ENCODE results near the gene NASP.
A peak's percentile ranks its signal among the peaks of the same experiment; 100 is the strongest.
"Not testable (repeated sequence)": the region's sequence is repeated elsewhere in the genome, so short reads cannot be mapped to it uniquely, and the experiment has no call there.

NASP gene

DNA sequence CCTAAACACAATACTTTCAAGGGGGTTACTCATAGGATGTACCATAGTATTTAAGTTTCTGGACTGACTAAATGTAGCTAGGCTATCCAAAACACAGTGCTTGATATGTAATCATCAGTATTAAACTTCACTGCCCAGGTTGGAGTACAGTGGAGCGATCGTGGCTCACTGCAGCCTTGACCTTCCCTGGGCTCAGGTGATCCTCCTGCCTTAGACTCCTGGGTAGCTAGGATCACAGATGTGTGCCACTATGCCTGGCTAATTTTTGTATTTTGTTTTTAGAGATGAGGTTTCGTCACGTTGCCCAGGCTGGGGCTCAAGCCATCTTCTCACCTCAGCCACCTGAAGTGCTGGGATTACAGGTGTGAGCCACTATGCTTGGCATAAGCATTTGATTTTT, 10.6 kb downstream of the NASP start:
- H3K4me1 ChIP-seq (ENCODE audit: control insufficient read depth, insufficient read depth, low read length, poor library complexity, severe bottlenecking) = no peaks in the 10 kb centered on the region
- H3K36me3 ChIP-seq (ENCODE audit: control insufficient read depth, insufficient read depth, low read length) = peaks cover 81% of the 10 kb centered on the region
- H3K4me3 ChIP-seq (ENCODE audit: extremely low read depth, insufficient read depth, low read length, poor library complexity, severe bottlenecking) = no peak overlapping the region
- H3K9me3 ChIP-seq (ENCODE audit: control insufficient read depth, low read length) = no peaks in the 10 kb centered on the region
- WGBS, 2 experiments (ENCODE audit: insufficient coverage in 2 of 2) = 88 to 89% methylated on average over 3 to 4 of the region's 4 CpGs
- no peak overlapping the region for H3K27ac ChIP-seq (ENCODE audit: low read depth, low read length, severe bottlenecking)

DNA sequence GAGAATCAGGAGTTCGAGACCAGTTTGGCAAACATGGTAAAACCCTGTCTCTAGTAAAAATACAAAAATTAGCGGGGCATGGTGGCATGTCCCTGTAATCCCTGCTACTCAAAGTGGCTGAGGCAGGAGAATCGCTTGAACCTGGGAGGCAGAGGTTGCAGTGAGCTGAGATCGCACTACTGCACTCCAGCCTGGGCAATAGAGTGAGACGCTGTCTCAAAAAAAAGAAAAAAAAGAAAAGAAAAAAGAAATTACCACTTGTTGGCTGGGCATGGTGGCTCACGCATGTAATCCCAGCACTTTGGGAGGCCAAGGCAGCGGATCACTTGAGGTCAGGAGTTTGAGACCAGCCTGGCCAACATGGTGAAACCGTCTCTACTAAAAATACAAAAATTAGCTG, 12.9 kb downstream of the NASP start:
- H3K27ac ChIP-seq (ENCODE audit: low read depth, low read length, severe bottlenecking); H3K9me3 ChIP-seq (ENCODE audit: control insufficient read depth, low read length); H3K4me3 ChIP-seq (ENCODE audit: extremely low read depth, insufficient read depth, low read length, poor library complexity, severe bottlenecking); H3K4me1 ChIP-seq (ENCODE audit: control insufficient read depth, insufficient read depth, low read length, poor library complexity, severe bottlenecking): not testable (repeated sequence)
- 96 to 97% methylated on average over 8 of the region's 8 CpGs for WGBS, 2 experiments (ENCODE audit: insufficient coverage in 2 of 2)
- H3K36me3 ChIP-seq (ENCODE audit: control insufficient read depth, insufficient read depth, low read length) = peaks cover 61% of the 10 kb centered on the region

DNA sequence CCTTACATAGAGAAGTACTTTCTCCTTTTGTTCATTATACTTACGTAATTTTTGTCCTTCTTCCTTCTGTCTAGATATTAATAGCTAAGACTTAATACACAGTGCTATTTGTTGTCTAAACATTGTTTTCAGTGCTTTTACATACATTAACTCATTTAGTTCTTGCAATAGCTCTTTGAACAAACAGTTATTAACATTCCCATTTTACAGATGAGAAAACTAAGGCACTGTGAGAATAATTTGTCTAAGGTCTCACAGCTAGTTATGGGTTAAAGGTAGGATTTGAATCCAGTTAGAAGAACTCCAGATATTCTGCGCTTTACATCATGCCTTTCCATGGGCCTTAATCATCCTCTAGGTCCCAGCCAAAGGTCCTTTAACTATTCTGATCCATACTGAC, 20.4 kb downstream of the NASP start:
- Histone ChIP-seq H3K36me3 (ENCODE audit: control insufficient read depth, insufficient read depth, low read length) (peaks cover 59% of the 10 kb centered on the region), H3K4me3 (ENCODE audit: extremely low read depth, insufficient read depth, low read length, poor library complexity, severe bottlenecking) (no peak overlapping the region), H3K4me1 (ENCODE audit: control insufficient read depth, insufficient read depth, low read length, poor library complexity, severe bottlenecking) (peaks cover 9% of the 10 kb centered on the region), H3K9me3 (ENCODE audit: control insufficient read depth, low read length) (no peaks in the 10 kb centered on the region), H3K27ac (ENCODE audit: low read depth, low read length, severe bottlenecking) (no peak overlapping the region)
- 100% methylated on average over 1 of the region's 2 CpGs; no CpG with 5 or more reads in 1 of the 2 experiments for WGBS, 2 experiments (ENCODE audit: insufficient coverage in 2 of 2)

DNA sequence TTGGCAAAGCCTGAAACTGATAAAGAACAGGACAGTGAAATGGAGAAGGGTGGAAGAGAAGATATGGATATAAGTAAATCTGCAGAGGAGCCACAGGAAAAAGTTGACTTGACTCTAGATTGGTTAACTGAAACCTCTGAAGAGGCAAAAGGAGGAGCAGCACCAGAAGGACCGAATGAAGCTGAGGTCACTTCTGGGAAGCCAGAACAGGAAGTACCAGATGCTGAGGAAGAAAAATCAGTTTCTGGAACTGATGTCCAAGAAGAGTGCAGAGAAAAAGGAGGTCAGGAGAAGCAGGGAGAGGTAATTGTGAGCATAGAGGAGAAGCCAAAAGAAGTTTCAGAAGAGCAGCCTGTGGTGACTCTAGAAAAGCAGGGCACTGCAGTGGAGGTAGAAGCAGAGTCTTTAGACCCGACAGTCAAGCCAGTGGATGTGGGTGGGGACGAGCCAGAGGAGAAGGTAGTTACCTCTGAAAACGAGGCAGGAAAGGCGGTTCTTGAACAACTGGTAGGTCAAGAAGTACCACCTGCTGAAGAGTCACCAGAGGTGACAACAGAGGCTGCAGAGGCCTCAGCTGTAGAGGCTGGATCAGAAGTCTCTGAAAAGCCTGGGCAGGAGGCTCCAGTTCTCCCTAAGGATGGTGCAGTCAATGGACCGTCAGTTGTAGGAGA, 23.7 kb downstream of the NASP start:
- Histone ChIP-seq H3K9me3 (ENCODE audit: control insufficient read depth, low read length) (no peaks in the 10 kb centered on the region), H3K36me3 (ENCODE audit: control insufficient read depth, insufficient read depth, low read length) (peaks cover 78% of the 10 kb centered on the region), H3K4me3 (ENCODE audit: extremely low read depth, insufficient read depth, low read length, poor library complexity, severe bottlenecking) (no peak overlapping the region), H3K27ac (ENCODE audit: low read depth, low read length, severe bottlenecking) (no peak overlapping the region), H3K4me1 (ENCODE audit: control insufficient read depth, insufficient read depth, low read length, poor library complexity, severe bottlenecking) (peaks cover 10% of the 10 kb centered on the region)
- 86 to 88% methylated on average over 5 of the region's 6 CpGs for WGBS, 2 experiments (ENCODE audit: insufficient coverage in 2 of 2)

DNA sequence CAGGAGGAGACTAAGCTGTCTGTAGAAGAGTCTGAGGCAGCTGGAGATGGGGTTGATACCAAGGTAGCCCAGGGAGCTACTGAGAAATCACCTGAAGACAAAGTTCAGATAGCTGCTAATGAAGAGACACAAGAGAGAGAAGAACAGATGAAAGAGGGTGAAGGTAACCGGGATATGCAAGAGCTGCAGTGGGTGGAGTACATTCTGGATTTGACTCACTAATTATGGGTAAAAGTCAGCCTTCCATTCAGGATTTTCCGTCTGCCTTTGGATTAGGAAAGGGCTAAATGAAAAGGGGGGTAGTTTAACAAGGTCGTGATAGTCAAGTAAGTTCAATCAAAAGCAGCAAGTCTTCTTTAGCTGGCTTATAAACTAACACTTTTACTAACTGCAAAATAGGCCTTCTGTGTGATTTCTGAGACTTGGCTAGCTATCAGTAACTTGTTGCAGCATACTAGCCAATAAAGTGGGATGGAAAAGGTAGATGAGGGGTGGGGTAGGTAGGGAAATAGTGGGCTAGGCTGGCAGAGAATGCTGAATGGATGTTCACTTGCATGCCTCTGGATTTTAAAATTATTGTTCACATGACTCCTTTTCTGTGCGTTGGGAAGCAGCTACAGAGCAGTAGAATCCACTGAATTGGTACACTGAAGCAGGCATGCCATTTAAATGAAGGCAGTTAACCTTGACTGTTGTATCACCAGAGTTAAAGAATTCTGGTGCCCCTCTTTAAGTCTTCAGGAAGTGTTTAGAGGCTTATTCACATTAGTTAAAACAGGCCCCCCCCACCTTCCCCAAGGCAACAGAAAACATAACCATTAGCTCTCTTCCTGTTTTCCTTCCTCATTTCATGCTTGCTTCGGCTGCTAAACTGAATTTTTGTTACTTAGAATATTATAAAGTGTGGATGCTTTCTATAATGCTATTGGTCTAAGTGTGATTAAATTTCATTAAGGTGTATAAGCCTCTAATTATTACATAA, 24.6 kb downstream of the NASP start:
- Histone ChIP-seq H3K4me3 (ENCODE audit: extremely low read depth, insufficient read depth, low read length, poor library complexity, severe bottlenecking) (no peak overlapping the region), H3K36me3 (ENCODE audit: control insufficient read depth, insufficient read depth, low read length) (peaks cover 78% of the 10 kb centered on the region), H3K27ac (ENCODE audit: low read depth, low read length, severe bottlenecking) (no peak overlapping the region), H3K9me3 (ENCODE audit: control insufficient read depth, low read length) (no peaks in the 10 kb centered on the region), H3K4me1 (ENCODE audit: control insufficient read depth, insufficient read depth, low read length, poor library complexity, severe bottlenecking) (peaks cover 10% of the 10 kb centered on the region)
- 100% methylated on average over 2 to 3 of the region's 5 CpGs for WGBS, 2 experiments (ENCODE audit: insufficient coverage in 2 of 2)

DNA sequence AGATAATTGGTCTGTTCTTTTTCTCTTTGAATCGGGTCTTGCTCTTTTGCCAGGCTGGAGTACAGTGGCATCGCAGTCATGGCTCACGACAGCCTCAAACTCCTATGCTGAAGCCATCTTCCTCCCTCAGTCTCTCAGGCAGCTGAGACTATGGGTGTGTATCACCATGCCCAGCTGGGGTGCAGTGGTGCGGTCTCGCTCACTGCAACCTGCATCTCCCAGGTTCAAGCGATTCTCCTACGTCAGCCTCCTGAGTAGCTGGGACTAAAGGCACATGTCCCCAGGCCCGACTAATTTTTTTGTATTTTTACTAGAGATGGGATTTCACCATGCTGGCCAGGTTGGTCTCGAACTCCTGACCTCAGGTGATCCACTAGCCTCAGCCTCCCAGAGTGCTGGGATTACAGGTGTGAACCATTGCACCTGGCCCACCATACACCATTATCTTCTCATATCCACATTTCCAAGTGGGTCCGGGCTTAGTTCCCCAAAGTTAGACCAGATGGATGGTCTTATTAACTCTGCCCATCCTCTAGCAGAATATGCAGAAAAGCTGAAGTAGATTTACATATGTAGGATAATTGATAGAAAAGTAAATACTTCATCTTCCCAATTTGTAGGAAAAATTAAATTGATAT, 26.9 kb downstream of the NASP start:
- Histone ChIP-seq H3K27ac (ENCODE audit: low read depth, low read length, severe bottlenecking) (no peak overlapping the region), H3K4me3 (ENCODE audit: extremely low read depth, insufficient read depth, low read length, poor library complexity, severe bottlenecking) (no peak overlapping the region), H3K9me3 (ENCODE audit: control insufficient read depth, low read length) (no peaks in the 10 kb centered on the region), H3K4me1 (ENCODE audit: control insufficient read depth, insufficient read depth, low read length, poor library complexity, severe bottlenecking) (peaks cover 10% of the 10 kb centered on the region), H3K36me3 (ENCODE audit: control insufficient read depth, insufficient read depth, low read length) (peaks cover 92% of the 10 kb centered on the region)
- WGBS, 2 experiments (ENCODE audit: insufficient coverage in 2 of 2) = 95% methylated on average over 8 of the region's 10 CpGs

DNA sequence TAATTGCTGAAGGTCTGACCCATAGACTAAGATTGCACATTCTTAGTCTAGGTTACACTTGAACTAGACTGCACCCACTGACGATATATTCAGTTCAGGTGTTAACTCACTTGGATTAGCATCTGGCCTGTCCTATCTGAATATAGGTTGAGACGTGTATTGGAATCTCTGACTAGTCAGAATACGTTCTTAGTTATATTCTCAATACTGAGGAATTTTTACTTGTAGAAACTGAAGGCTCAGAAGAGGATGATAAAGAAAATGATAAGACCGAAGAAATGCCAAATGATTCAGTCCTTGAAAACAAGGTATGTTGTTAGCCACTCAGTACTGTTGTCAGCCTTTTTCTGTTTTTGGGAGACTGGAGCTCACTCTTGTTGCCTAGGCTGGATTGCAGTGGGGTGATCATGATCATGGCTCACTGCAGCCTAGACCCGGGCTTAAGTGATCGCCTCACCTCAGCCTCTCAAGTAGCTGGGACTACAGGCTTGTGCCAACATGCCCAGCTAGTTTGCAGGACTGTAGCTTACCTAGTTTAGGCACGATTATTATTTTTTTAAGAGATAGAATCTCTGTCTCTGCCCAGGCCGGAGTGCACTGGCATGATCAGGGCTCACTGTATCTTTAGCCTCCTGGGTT, 29.2 kb downstream of the NASP start:
- Histone ChIP-seq H3K9me3 (ENCODE audit: control insufficient read depth, low read length) (no peaks in the 10 kb centered on the region), H3K4me1 (ENCODE audit: control insufficient read depth, insufficient read depth, low read length, poor library complexity, severe bottlenecking) (peaks cover 10% of the 10 kb centered on the region), H3K36me3 (ENCODE audit: control insufficient read depth, insufficient read depth, low read length) (peaks cover 92% of the 10 kb centered on the region), H3K4me3 (ENCODE audit: extremely low read depth, insufficient read depth, low read length, poor library complexity, severe bottlenecking) (no peak overlapping the region), H3K27ac (ENCODE audit: low read depth, low read length, severe bottlenecking) (peak overlapping the region; percentile 16)
- WGBS, 2 experiments (ENCODE audit: insufficient coverage in 2 of 2) = 93 to 94% methylated on average over 6 to 7 of the region's 8 CpGs

DNA sequence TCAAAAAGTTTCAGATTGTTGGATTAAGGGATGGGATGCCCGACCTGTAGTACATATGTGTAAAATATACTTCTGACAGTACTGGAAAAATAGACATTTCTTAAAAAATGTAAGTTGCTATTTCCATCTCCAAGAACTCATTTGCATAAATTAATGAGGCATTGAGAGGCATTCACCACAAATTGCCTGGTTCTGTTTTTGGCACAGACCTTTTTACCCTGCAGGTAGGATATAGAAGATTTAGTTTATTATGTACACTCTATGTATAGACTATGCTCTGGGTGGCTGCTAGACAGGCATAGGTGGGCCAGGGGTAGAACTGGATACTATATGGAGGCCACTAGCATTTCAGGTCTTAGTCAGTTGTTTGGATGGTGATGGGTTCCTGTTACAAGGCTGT, 32.0 kb downstream of the NASP start:
- no CpG with 5 or more reads among the region's 1 CpG for WGBS, 2 experiments (ENCODE audit: insufficient coverage in 2 of 2)
- Histone ChIP-seq H3K4me3 (ENCODE audit: extremely low read depth, insufficient read depth, low read length, poor library complexity, severe bottlenecking) (no peak overlapping the region), H3K4me1 (ENCODE audit: control insufficient read depth, insufficient read depth, low read length, poor library complexity, severe bottlenecking) (no peaks in the 10 kb centered on the region), H3K9me3 (ENCODE audit: control insufficient read depth, low read length) (no peaks in the 10 kb centered on the region), H3K27ac (ENCODE audit: low read depth, low read length, severe bottlenecking) (no peak overlapping the region), H3K36me3 (ENCODE audit: control insufficient read depth, insufficient read depth, low read length) (peaks cover 84% of the 10 kb centered on the region)

DNA sequence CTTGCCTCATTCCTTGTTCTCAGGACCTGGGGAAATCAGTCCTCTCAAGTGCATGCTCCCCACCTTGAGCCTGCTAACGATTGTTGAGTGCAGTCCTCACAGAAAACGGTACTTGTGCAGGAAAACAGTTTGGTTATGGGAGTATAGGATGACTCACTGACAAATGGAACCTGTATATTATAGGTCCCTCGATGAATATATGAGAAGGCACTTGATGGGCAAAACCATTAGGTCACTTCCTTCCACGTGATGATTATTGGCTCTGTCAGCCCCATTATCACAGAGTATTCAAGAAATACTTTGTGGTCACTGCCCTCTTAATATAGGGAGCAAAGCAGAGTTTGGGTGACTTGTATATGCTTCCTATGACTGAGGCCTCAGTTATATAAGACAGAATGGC, 33.8 kb downstream of the NASP start:
- 98 to 100% methylated on average over 3 to 4 of the region's 4 CpGs for WGBS, 2 experiments (ENCODE audit: insufficient coverage in 2 of 2)
- no peaks in the 10 kb centered on the region for H3K9me3 ChIP-seq (ENCODE audit: control insufficient read depth, low read length)
- peaks cover 74% of the 10 kb centered on the region for H3K36me3 ChIP-seq (ENCODE audit: control insufficient read depth, insufficient read depth, low read length)
- no peak overlapping the region for H3K27ac ChIP-seq (ENCODE audit: low read depth, low read length, severe bottlenecking)
- no peaks in the 10 kb centered on the region for H3K4me1 ChIP-seq (ENCODE audit: control insufficient read depth, insufficient read depth, low read length, poor library complexity, severe bottlenecking)
- H3K4me3 ChIP-seq (ENCODE audit: extremely low read depth, insufficient read depth, low read length, poor library complexity, severe bottlenecking) = no peak overlapping the region

DNA sequence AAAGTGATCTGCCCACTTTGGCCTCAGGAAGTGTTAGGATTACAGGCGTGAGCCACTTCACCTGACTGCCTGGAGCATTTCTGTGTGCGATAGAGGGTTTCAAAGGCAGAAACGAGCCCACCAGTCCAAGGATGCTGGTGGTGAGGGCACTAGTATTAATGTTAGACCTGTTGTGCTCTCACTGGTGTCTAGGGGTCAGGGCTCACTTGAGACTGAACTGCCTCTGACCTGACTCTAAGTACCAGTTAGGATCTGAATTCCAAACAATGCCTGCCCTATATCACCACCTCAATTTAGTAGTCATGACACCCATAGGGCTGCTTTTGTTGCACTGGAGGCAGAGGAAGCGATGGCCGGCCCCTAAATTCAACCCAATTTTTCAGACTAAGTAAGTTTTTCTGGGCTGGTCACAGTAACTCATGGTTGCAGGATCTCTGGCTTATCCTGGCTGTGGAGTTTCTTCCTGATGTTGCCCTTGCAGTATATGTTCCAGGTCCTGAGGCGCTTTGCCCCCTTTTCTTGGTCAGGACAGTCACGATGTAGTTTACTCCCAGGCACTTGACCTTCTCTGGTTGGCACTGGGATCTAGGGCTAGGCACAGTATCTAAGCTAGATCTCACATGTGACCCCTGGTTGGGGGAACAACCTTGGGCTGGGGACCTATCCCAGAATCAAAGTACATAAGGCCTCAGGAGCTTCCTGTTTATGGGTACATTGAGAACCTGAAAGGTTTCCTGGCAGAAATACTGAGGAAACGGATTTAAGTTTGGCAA, 35.5 kb downstream of the NASP start:
- Histone ChIP-seq H3K4me3 (ENCODE audit: extremely low read depth, insufficient read depth, low read length, poor library complexity, severe bottlenecking) (no peak overlapping the region), H3K36me3 (ENCODE audit: control insufficient read depth, insufficient read depth, low read length) (peaks cover 71% of the 10 kb centered on the region), H3K27ac (ENCODE audit: low read depth, low read length, severe bottlenecking) (no peak overlapping the region), H3K9me3 (ENCODE audit: control insufficient read depth, low read length) (no peaks in the 10 kb centered on the region), H3K4me1 (ENCODE audit: control insufficient read depth, insufficient read depth, low read length, poor library complexity, severe bottlenecking) (no peaks in the 10 kb centered on the region)
- WGBS, 2 experiments (ENCODE audit: insufficient coverage in 2 of 2) = 78 to 81% methylated on average over 5 to 8 of the region's 8 CpGs

Measured in mesodermal cell (in vitro differentiated cells).